ENCODE measurements around the gene MMP25.
"Not testable (repeated sequence)": the region's sequence is repeated elsewhere in the genome, so short reads cannot be mapped to it uniquely, and the experiment has no call there.

MMP25 gene

DNA sequence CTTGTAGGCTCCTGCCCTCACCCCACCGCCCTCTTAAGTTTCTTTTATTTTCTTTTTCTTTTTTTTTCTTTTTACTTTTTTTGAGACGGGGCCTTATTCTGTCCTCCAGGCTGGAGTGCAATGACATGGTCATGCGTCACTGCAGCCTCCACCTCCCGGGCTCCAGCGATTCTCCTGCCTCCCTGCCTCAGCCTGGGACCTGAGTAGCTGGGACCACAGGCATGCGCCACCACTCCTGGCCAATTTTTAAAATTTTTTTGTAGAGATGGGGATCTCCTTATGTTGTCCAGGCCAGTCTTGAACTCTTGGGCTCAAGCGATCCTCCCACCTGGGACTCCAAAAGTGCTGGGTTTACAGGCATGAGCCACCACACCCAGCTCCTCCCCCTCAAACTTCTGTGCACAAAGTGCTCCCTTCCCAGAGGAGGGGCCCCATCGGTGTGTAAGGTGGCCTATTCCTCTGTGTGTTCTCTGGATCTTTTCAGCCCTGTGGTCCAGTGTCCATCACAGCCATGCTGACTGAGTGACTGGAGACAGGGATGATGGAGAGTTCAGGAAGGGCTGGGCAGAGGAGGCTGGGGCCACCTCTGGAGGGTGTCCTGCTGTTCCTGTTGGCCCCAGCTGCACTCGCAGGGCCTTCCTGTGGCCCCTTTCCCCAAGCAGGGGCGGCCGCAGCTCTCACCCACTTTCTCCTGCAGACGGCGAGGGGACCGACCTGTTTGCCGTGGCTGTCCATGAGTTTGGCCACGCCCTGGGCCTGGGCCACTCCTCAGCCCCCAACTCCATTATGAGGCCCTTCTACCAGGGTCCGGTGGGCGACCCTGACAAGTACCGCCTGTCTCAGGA lies 10.2 kb downstream of the MMP25 start:
- DNase-seq = no peak

DNA sequence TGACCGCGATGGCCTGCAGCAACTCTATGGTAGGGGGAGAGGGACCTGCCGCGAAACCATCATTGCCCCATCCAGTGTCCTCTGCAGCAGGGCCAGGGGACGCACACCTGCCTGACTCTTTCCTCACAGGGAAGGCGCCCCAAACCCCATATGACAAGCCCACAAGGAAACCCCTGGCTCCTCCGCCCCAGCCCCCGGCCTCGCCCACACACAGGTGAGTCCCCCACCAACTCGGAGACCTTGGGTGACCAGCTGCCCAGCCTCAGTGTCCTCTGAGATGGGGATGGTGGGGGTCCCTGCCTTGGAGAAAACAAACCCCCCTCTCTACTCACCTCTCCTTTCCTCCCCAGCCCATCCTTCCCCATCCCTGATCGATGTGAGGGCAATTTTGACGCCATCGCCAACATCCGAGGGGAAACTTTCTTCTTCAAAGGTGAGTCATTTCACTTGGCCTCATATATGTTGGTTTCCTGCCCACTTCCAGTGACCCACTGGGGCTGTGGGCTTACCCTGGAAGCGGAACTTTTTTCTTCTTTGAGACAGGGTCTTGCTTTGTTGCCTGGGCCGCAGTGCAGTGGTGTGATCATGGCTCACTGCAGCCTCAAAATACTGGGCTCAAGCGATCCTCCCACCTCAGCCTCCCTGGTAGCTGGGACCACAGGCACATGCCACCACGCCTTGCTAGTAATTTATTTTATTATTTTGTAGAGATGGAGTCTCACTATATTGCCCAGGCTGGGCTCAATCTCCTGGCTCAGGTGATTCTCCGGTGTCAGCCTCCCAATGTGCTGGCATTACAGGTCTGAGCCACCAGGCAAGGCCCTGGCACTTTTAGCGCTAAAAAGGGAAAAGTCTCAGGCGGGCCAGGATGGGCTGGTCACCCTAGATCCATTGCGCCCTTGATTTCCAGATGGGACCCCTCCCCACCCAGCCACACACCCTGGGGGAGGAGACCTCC lies 11.1 kb downstream of the MMP25 start:
- DNase-seq = no peak

DNA sequence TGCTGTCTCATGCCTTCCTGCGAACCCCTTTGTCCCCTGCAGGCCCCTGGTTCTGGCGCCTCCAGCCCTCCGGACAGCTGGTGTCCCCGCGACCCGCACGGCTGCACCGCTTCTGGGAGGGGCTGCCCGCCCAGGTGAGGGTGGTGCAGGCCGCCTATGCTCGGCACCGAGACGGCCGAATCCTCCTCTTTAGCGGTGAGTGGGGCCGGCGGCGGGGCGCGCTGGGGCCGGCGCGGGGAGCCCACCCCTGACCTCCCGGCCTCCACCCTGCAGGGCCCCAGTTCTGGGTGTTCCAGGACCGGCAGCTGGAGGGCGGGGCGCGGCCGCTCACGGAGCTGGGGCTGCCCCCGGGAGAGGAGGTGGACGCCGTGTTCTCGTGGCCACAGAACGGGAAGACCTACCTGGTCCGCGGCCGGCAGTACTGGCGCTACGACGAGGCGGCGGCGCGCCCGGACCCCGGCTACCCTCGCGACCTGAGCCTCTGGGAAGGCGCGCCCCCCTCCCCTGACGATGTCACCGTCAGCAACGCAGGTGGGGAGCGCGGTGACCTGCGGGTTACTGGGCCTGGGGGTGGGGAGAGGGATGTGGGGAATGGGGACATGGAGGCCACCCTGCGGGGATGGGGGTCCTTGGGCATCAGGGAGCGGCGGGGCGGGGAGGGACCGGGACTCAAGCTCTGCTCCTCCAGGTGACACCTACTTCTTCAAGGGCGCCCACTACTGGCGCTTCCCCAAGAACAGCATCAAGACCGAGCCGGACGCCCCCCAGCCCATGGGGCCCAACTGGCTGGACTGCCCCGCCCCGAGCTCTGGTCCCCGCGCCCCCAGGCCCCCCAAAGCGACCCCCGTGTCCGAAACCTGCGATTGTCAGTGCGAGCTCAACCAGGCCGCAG lies 12.0 kb downstream of the MMP25 start:
- DNase-seq = no peak

DNA sequence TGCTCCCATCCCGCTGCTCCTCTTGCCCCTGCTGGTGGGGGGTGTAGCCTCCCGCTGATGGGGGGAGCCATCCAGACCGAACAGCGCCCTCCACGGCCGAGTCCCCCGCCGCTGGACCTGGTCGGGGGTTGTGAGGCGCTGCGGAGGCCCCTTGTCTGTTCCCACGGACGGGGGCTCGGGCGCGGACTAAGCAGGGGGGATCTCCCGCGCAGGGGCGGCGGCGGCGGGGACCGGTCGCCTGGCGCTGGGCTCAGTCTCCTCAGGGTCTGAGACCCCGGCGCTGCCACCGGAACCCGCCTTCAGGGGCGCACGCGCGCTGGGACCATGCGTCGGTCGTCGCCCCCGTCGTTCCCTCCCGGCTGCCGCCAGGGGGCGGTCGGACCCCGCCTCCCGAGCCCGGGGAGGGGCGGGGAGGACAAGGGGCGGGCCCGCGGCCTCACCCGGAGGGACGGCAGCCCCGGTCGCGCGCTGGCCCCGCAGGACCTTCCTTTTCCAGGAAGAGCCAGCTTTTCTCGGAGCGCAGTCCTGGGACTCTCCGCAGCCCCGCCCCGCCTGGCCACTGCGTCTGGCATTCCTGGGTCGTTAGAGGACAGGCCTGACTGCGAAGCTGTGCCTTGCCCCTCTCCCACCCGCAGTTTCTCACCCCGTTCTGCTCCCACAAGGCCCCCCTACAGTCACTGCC lies 12.8 kb downstream of the MMP25 start:
- DNase-seq = peak; percentile 81

DNA sequence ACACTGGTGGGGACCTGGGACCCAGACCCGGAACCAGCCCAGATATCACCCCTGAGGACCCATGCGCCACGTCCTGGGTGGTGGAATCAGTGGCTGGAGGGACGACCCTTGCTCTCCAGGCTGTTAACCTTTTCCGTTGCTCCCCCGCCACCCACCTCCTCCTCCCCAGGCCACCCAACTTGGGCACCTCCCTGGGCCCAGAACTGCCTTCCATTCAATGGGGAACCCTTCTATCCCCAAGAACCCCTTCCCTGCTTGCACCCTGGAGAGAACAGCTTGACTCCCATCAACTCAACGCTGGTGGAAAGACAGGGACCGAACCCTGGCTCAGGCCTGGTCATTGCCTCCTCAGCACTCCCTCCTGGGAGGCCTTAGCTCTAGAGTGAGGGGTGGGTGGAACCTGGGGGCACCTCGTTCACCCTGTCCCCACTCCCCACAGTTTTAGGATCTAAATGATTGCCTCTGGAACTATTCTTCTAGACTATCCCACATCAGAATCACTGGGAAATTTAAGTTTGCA lies 13.4 kb downstream of the MMP25 start:
- no peak for DNase-seq

DNA sequence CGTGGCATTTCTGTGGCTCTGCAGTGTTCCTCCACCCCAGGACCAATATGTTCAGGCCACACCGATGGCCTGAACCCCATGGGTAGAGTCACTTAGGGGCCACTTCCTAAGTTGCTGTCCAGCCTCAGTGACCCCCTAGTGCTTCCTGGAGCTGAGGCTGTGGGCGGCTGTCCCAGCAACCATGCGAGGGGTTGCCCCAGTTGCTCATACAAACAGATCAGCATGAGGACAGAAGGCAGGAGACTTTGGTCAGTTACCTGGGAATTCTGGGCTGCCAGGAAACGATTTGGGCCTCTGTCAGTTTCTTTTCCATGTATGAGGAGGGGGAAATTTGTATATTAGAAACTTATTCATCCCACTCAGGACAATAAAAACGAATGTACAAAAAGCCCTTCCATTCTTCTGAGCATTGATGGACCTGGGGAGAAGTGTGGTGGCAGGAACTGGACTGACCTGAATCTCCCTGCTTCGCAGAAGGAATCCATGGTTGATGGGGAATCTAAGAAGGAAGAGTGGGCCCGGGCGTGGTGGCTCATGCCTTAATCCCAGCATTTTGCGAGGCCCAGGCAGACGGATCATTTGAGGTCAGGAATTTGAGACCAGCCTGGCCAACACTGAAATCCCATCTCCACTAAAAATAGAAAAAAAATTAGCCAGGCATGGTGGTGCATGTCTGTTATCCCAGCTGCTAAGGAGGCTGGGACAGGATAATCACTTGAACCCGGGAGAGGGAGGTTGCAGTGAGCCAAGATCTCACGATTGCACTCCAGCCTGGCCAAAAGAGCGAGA lies 14.2 kb downstream of the MMP25 start:
- DNase-seq = no peak

DNA sequence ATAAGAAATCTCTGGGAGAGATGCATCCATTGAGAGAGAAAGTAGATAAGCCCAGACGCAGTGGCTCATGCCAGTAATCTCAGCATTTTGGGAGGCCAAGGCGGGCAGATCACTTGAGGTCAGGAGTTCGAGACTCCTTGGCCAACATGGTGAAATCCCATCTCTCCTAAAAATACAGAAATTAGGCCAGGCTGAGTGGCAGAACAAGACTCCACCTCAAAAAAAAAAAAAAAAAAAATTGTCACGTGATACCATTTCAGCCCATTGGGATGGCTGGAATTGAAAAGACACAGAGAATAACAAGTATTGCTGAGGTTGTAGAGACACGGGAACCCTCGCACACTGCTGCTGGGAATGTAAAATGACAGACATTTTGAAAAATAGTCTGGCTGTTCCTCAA lies 16.2 kb downstream of the MMP25 start:
- DNase-seq = no peak

DNA sequence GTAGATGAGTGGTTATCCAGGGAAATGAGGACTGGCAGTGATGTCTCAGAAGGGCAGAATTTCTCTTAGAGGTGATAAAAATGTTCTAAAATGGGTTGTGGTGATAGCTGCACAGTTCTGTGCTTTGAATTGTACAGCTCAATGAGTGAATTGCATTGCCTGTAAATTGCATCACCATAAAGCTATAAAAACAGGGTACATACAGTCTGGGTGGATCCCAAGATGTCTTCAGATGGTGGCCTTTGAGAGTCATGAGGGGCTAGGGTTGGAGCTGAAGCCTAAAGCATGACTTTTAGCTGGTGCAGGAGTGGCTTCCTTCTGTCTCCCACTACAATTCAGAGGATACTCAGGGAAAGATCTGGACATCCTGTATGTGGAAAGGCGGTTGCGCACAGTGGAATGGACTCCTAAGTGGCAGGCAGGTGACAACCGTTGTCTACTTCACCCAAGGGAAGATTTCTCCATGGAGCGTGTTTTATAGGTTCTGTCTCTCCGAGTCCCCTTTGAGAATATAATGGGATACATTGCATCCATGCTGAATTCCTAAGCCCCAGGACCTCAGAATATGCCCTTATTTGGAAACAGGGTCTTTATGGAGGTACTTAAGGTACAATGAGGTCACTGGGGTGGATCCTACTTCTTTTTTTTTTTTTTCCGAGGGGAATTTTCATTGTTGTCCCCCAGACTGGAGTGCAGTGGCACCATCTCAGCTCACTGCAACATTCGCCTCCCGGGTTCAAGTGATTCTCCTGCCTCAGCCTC lies 17.4 kb downstream of the MMP25 start:
- DNase-seq = no peak

DNA sequence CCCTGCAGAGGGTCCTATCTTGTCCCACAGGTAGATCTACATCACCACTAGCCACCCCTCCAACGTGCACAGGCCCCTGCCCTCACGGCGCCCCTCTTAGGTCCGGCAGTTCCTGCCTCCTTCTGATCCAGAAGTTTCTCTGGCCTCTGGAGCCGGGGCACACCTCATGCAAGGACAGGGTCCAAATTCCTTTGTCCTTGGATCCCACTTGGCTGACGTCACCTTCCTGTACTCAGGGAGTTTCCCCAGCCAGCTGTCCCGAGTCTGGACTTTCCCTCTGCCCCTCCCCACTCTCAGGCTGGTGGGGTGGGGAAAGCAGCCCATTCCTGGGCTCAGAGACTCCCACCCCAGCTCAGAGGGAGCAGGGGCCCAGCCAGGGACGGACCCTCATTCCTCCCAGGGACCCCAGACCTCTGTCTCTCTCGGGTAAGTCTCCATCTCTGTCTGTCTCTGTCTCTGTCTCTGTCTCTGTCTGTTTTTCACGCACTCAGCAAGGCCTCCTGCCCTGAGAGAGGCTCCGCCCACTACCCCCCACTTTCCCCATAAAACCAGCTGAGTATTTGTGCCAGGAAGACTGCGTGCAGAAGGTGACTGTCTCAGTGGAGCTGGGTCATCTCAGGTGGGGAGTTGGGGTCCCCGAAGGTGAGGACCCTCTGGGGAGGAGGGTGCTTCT lies 18.8 kb downstream of the MMP25 start, which contains the start of gene IL32:
TSS of gene IL32 (plus strand) at position 572 of the 673 bp plus-strand sequence. CDS start 172 bp downstream, outside the sequence.
- no peak for DNase-seq

DNA sequence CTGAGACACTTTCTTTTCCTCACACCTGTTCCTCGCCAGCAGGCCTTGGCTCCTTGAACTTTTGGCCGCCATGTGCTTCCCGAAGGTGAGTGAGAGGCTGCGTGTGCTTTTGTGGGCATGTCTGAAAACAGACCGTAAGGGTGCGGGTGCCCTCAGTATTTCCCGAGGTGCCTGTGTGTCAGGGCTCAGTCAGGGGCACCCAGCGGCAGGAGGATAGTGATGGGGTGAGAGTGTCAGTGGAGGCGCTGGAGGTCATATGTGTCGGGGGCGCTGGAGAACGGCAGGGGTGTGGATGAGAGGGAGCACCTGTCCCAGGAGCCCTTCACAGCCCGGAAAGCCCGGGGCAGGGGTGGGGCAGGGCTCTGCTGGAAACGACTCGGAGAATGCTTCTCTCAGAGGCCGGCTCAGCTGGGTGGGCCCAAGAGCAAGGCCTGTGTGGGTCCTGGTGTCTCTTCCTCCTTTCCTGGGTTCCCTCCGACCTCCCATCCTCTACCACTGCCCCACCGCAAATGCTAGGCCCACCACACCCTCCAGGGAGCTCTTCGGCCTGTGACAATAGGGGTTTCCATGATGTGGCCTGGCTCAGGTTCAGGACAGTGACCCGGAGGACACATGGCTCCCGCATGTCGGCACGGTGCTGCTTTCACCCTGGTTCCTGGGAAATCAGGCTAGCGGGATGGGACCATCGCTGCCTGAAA lies 19.5 kb downstream of the MMP25 start:
- no peak for DNase-seq

DNA sequence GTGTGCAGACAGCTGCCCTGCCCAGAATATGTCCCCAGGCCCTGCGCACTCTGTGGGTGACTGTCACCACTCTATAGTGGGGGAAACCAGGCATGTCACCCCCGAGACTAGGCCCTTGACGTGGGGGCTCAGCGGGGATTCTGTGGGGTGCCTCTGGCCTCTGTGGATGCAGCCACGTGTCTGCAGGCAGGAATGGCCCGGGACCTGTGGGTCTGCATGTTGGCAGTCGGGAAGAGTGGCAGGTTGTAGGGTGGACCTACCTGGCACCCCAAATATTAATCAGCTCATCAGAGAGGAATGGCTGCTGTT lies 20.0 kb downstream of the MMP25 start:
- DNase-seq = no peak

DNA sequence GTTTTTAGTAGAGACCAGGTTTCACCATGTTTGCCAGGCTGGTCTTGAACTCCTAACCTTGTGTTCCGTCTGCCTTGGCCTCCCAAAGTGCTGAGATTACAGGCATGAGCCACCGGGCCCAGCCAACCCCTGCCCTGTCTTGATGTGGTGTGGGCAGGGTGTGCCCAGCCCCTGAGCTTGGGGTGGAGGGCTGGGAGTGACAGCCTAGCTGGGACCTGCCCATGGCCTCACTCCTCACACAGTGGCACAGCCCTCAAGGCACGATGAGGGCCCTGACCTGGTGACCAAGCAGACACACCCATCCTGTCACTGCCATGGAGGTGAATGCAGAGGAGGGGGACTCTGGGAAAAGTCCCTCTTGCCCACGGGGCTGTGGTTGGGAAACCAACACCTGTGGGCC lies 22.1 kb downstream of the MMP25 start:
- no peak for DNase-seq

DNA sequence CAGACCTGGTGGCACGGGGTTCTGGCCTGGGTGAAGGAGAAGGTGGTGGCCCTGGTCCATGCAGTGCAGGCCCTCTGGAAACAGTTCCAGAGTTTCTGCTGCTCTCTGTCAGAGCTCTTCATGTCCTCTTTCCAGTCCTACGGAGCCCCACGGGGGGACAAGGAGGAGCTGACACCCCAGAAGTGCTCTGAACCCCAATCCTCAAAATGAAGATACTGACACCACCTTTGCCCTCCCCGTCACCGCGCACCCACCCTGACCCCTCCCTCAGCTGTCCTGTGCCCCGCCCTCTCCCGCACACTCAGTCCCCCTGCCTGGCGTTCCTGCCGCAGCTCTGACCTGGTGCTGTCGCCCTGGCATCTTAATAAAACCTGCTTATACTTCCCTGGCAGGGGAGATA lies 22.8 kb downstream of the MMP25 start:
- not testable (repeated sequence) for DNase-seq

DNA sequence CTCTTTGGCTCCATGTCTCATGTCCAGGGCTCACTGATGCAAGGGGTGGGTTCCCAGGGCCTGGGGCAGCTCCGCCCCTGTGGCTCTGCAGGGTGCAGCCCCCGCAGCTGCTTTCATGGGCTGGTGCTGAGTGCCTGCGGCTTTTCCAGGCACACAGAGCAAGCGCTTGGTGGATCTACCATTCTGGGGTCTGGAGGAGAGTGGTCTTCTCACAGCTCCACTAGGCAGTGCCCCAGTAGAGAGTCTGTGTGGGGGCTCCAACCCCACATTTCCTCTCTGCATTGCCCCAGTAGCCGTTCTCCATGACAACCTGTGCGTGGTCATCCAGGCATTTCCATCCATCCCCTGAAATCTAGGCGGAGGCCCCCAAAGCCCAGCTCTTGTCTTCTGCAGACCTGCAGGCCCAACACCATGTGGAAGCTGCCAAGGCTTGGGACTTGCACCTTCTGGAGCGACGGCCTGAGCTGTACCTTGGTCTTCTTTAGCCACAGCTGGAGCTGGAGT lies 24.3 kb downstream of the MMP25 start:
- DNase-seq = no peak

DNA sequence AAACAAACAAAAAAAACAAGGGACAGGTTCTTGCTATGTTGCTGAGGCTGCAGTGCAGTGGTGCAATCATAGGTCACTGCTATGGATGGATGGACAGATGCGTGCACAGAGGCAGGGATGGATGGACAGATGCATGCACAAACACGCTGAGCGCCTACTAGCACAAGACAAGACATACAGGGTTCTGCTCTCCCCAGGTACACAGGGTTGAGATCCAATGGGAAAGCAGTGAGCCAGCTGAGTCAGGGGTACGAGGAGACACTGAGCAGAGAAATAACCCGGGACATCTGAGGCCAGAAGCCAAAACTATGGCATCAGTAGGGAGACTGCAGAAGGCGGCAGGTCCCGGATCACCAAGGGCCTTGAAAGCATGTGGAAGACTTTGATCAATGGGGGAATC lies 25.3 kb downstream of the MMP25 start:
- DNase-seq = no peak

DNA sequence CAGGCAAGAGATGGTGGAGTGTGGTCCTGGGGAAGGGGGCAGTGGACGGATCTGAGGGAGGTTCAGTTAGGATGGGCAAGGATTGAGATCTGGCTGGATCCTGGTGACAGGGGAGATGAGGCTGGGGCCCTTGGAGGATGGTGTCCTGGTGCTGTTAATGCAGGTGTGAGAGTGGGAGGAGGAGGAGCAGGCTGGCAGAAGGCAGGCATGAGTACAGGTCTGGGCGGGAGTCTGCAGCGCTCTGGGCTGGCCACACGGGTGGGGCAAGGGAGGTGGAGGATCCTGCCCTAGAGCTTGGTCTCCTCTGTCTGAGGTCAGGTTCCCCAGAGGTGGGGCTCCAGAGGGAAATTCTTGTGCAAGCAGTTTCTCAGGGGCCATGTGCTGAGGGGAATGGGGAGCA lies 25.8 kb downstream of the MMP25 start:
- DNase-seq = not testable (repeated sequence)

DNA sequence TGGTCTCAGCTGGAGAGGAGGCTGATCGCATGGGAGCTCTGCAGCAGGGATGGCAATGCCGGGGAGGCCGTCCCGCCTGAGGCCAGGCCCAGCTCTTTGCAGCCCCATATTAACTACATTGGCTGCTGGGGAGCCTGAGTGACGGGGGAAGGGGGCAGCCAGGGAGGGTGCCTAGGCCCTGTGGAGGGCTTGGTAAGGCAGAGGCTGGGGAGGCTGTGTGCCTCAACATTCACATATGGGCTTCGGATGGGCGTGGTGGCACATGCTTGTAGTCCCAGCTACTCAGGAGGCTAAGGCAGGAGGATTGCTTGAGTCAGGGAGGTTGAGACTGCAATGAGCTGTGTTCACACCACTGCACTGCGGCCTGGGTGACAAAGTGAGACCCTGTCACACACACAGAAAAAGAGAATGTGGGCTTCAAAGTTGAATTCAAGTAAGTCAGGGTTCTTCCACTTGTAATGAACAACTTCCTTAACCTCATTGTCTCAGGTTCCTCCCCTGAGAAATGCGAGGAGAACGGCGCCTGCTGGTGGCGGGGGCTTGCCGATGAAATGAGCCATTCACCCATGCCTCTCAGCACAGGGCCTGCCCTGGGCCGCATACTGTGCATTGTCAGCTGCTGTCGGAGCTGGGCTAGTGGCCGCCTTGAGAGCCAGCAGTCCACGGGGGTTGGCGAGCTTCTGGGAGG lies 26.4 kb downstream of the MMP25 start:
- DNase-seq = not testable (repeated sequence)

DNA sequence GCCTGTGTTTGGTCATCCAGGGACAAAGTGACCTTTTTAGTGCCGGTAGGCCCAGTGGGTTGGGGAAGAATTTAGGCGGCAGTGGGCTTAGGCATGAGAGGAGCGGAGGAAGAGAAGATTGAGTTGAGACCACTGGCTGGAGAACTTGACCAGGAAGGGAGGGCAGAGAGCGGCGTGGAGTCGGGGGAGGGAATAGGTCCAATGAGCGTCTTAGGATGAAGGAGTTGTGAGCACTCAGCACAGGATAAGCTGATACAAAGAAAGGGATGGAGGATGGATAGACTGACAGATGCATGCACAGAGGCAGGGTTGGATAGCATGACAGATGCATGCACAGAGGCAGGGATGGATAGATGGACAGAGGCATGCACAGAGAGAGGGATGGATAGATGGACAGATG lies 27.1 kb downstream of the MMP25 start:
- DNase-seq = no peak
